ENCODE data around the gene STT3B. TPM values are rescaled to one million over a fixed set of nuclear protein-coding genes. Genes with fewer than 3 reads are reported as not detected.

The STT3B gene
- total and polyA plus RNA-seq, 2 of the 13 experiments (the other 11 are each of a cell fraction or from before 2014, with no cell fraction given), result 85.0 to 205 TPM

- TF ChIP-seq YY1 (IDR thresholded peaks at IDR 0.05; ENCODE audit: insufficient read depth, insufficient replicate concordance, low read depth, low read length) (peak; percentile 87), DMAP1 (CRISPR knock-in tag; IDR thresholded peaks at IDR 0.05) (peak; percentile 4; the same call in 1 of the 2 replicates), NFE2L2 (IDR thresholded peaks at IDR 0.05; ENCODE audit: low read length) (no peak), CCDC6 (CRISPR knock-in tag; IDR thresholded peaks at IDR 0.05) (no peak), TCF12 (IDR thresholded peaks at IDR 0.05) (no peak), TCF12 (CRISPR knock-in tag; IDR thresholded peaks at IDR 0.05) (no peak; the same call in none of the 2 replicates), KDM5B (CRISPR knock-in tag; IDR thresholded peaks at IDR 0.05; ENCODE audit: borderline replicate concordance) (no peak), MAFG (CRISPR knock-in tag; IDR thresholded peaks at IDR 0.05) (no peak), SP5 (CRISPR knock-in tag; IDR thresholded peaks at IDR 0.05; ENCODE audit: borderline replicate concordance, low read depth) (no peak), SAP130 (CRISPR knock-in tag; IDR thresholded peaks at IDR 0.05; ENCODE audit: low read depth) (peak; percentile 67), HMGXB3 (CRISPR knock-in tag; IDR thresholded peaks at IDR 0.05; ENCODE audit: borderline replicate concordance) (peak; percentile 51; the same call in 1 of the 2 replicates), MAF1 (CRISPR knock-in tag; IDR thresholded peaks at IDR 0.05; ENCODE audit: borderline replicate concordance) (no peak), KMT2B (CRISPR knock-in tag; IDR thresholded peaks at IDR 0.05) (0 out of 2 replicates have a peak, but pooled peaks have one; percentile 0), REXO4 (CRISPR knock-in tag; IDR thresholded peaks at IDR 0.05; ENCODE audit: borderline replicate concordance) (no peak), ZFY (CRISPR knock-in tag; IDR thresholded peaks at IDR 0.05) (peak; percentile 13), ZNF841 (CRISPR knock-in tag; IDR thresholded peaks at IDR 0.05; ENCODE audit: borderline replicate concordance) (no peak), ZNF619 (CRISPR knock-in tag; IDR thresholded peaks at IDR 0.05) (no peak), ZFP36L1 (CRISPR knock-in tag; IDR thresholded peaks at IDR 0.05) (no peak), ZNF331 (CRISPR knock-in tag; IDR thresholded peaks at IDR 0.05) (peak; percentile 30; the same call in 1 of the 2 replicates), FOXP1 (IDR thresholded peaks at IDR 0.05) (no peak), FOXP1 (CRISPR knock-in tag; IDR thresholded peaks at IDR 0.05) (no peak), ZFP90 (CRISPR knock-in tag; IDR thresholded peaks at IDR 0.05; ENCODE audit: borderline replicate concordance) (no peak)
- TF ChIP-seq, protein P1, sequence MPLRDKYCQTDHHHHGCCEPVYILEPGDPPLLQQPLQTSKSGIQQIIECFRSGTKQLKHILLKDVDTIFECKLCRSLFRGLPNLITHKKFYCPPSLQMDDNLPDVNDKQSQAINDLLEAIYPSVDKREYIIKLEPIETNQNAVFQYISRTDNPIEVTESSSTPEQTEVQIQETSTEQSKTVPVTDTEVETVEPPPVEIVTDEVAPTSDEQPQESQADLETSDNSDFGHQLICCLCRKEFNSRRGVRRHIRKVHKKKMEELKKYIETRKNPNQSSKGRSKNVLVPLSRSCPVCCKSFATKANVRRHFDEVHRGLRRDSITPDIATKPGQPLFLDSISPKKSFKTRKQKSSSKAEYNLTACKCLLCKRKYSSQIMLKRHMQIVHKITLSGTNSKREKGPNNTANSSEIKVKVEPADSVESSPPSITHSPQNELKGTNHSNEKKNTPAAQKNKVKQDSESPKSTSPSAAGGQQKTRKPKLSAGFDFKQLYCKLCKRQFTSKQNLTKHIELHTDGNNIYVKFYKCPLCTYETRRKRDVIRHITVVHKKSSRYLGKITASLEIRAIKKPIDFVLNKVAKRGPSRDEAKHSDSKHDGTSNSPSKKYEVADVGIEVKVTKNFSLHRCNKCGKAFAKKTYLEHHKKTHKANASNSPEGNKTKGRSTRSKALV (CRISPR knock-in tag; IDR thresholded peaks at IDR 0.05), result no peak
- TF ChIP-seq, protein P2, sequence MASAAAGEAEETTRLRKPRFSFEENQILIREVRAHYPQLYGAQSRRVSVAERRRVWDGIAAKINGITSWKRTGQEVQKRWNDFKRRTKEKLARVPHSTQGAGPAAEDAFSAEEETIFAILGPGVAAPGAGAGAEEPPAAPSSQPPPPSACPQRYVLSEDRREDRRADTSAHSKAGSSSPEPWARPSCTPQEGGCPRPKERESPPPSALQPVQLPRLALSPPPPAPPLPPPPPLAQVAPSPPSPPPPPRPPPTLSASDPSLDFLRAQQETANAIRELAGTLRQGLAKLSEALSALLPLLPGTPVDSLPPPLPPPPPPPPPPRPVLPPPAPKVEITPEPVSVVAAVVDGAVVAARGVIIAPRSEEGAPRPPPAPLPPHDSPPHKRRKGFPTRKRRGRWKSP (CRISPR knock-in tag; IDR thresholded peaks at IDR 0.05), result no peak
- TF ChIP-seq, protein P3, sequence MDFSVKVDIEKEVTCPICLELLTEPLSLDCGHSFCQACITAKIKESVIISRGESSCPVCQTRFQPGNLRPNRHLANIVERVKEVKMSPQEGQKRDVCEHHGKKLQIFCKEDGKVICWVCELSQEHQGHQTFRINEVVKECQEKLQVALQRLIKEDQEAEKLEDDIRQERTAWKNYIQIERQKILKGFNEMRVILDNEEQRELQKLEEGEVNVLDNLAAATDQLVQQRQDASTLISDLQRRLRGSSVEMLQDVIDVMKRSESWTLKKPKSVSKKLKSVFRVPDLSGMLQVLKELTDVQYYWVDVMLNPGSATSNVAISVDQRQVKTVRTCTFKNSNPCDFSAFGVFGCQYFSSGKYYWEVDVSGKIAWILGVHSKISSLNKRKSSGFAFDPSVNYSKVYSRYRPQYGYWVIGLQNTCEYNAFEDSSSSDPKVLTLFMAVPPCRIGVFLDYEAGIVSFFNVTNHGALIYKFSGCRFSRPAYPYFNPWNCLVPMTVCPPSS (IDR thresholded peaks at IDR 0.05), result no peak
Measured at GRCh38 chr3:31532587-31533168, at the start of gene STT3B (continued).
